HG03571 (cell line): ENCODE results near the gene CEP85.
A peak's percentile ranks its signal among the peaks of the same experiment; 100 is the strongest.

Experiments used
- ATAC-seq: cut with Tn5 transposase; IDR thresholded peaks from one replicate; pipeline ENCODE4 v1.9.1; 2021; ENCODE audit not compliant: unreplicated experiment

Gene CEP85

GRCh38 chr1:26233903-26234643 is at the start of gene CEP85:
CEP85 (plus strand) TSS chr1:26234200; CDS start chr1:26239784, 5,584 bp downstream.
- ATAC-seq, result peak; percentile 83

GRCh38 chr1:26184883-26185282 is 49.1 kb upstream of the CEP85 start:
- no peak for ATAC-seq

GRCh38 chr1:26187882-26188281 is 46.1 kb upstream of the CEP85 start:
- no peak for ATAC-seq

GRCh38 chr1:26188477-26188876 is 45.5 kb upstream of the CEP85 start:
- ATAC-seq, result no peak

- ATAC-seq, result no peak
Observed at GRCh38 chr1:26189331-26189730, 44.7 kb upstream of the CEP85 start.

GRCh38 chr1:26189751-26190275 is 44.2 kb upstream of the CEP85 start:
- no peak for ATAC-seq

GRCh38 chr1:26190373-26190987 is 43.5 kb upstream of the CEP85 start, which contains the start of gene CATSPER4:
CATSPER4 (plus strand) TSS chr1:26190602; CDS start chr1:26190628, 26 bp downstream.
- no peak for ATAC-seq

- no peak for ATAC-seq
Observed at GRCh38 chr1:26191739-26192138, 42.3 kb upstream of the CEP85 start.

- no peak for ATAC-seq
Observed at GRCh38 chr1:26195805-26196204, 38.2 kb upstream of the CEP85 start.

- ATAC-seq, result no peak
Observed at GRCh38 chr1:26197301-26197700, 36.7 kb upstream of the CEP85 start.

GRCh38 chr1:26197813-26198212 is 36.2 kb upstream of the CEP85 start:
- ATAC-seq, result no peak

- ATAC-seq, result no peak
Observed at GRCh38 chr1:26200413-26200812, 33.6 kb upstream of the CEP85 start.

- no peak for ATAC-seq
Observed at GRCh38 chr1:26203642-26204318, 30.2 kb upstream of the CEP85 start.

GRCh38 chr1:26210147-26210870 is 23.7 kb upstream of the CEP85 start:
- ATAC-seq, result no peak

GRCh38 chr1:26212726-26213125 is 21.3 kb upstream of the CEP85 start:
- no peak for ATAC-seq

- no peak for ATAC-seq
Observed at GRCh38 chr1:26213335-26213905, 20.6 kb upstream of the CEP85 start.

GRCh38 chr1:26215246-26215645 is 18.8 kb upstream of the CEP85 start:
- ATAC-seq, result no peak

GRCh38 chr1:26218906-26219494 is 15.0 kb upstream of the CEP85 start:
- ATAC-seq, result no peak

- no peak for ATAC-seq
Observed at GRCh38 chr1:26220199-26220912, 13.6 kb upstream of the CEP85 start.

GRCh38 chr1:26221094-26221493 is 12.9 kb upstream of the CEP85 start:
- no peak for ATAC-seq
